WTC11 (cell line): ENCODE measurements around the gene CSK. TPM values are rescaled to one million over a fixed set of nuclear protein-coding genes. Genes with fewer than 3 reads are reported as not detected.
A peak's percentile ranks its signal among the peaks of the same experiment; 100 is the strongest.

ENCODE experiments used
- ATAC-seq: fragments of 200-7000 bp; cut with Tn5 transposase; 2 replicates; pipeline ENCODE4 v1.10.0; 2021; ENCODE audit warnings: mild to moderate bottlenecking, moderate library complexity
- CTCF ChIA-PET: fragments of 300-600 bp; sonication (Branson Sonifier 250); formaldehyde crosslinking; loops from one replicate; lab custom pipeline; 2021; ENCODE audit warnings: antibody characterized with exemption; lab: Charles Lee
- POLR2A ChIA-PET: fragments of 350-600 bp; sonication (Branson Sonifier 250); formaldehyde crosslinking; loops from one replicate; lab custom pipeline; 2021; ENCODE audit warnings: antibody characterized with exemption; lab: Charles Lee
- DNase-seq: peaks from one replicate; pipeline ENCODE4 v3.0.0; 2021; ENCODE audit warnings: low spot score
- H3K27ac Mint-ChIP-seq: 2 replicates; pipeline ENCODE4 v1.8.0; 2021; ENCODE audit warnings: mixed read lengths
- H3K27me3 Mint-ChIP-seq: 2 replicates; pipeline ENCODE4 v1.8.0; 2021; ENCODE audit warnings: low read depth, mild to moderate bottlenecking, moderate library complexity, mixed read lengths
- H3K36me3 Mint-ChIP-seq: 2 replicates; pipeline ENCODE4 v1.8.0; 2021; ENCODE audit warnings: mixed read lengths
- H3K4me1 Mint-ChIP-seq: 2 replicates; pipeline ENCODE4 v1.8.0; 2022; ENCODE audit warnings: mixed read lengths
- H3K4me3 Mint-ChIP-seq: 2 replicates; pipeline ENCODE4 v1.8.0; 2021; ENCODE audit warnings: mild to moderate bottlenecking, moderate library complexity, mixed read lengths
- H3K9me3 Mint-ChIP-seq: 2 replicates; pipeline ENCODE4 v1.8.0; 2021; ENCODE audit warnings: mixed read lengths
- ATF2 ChIP-seq: sonication (generic); formaldehyde crosslinking; IDR thresholded peaks from 2 replicates; pipeline ENCODE4 v1.8.1; 2022; ENCODE audit warnings: low read depth, missing genetic modification reagents, borderline replicate concordance
- CBFB ChIP-seq: sonication (generic); formaldehyde crosslinking; IDR thresholded peaks from 2 replicates; pipeline ENCODE4 v1.8.1; 2022; ENCODE audit warnings: mild to moderate bottlenecking, low read depth, missing genetic modification reagents
- CTCF ChIP-seq: fragments of 200-600 bp; IDR thresholded peaks from 2 replicates; pipeline ENCODE4 v1.8.0; 2022; ENCODE audit warnings: antibody characterized with exemption
- E2F5 ChIP-seq: sonication (generic); formaldehyde crosslinking; IDR thresholded peaks from 2 replicates; pipeline ENCODE4 v1.8.1; 2022; ENCODE audit warnings: mild to moderate bottlenecking, moderate library complexity, missing genetic modification reagents
- ELF4 ChIP-seq: sonication (generic); formaldehyde crosslinking; IDR thresholded peaks from 2 replicates; pipeline ENCODE4 v1.8.1; 2022; ENCODE audit warnings: low read depth, mild to moderate bottlenecking, moderate library complexity, missing genetic modification reagents
- ESRRA ChIP-seq: sonication (generic); formaldehyde crosslinking; IDR thresholded peaks from 2 replicates; pipeline ENCODE4 v1.8.1; 2022; ENCODE audit warnings: mild to moderate bottlenecking, missing genetic modification reagents, borderline replicate concordance
- HMGXB4 ChIP-seq: sonication (generic); formaldehyde crosslinking; IDR thresholded peaks from 2 replicates; pipeline ENCODE4 v1.8.1; 2023; ENCODE audit warnings: mild to moderate bottlenecking, moderate library complexity, missing genetic modification reagents
- MAX ChIP-seq: sonication (generic); formaldehyde crosslinking; IDR thresholded peaks from 2 replicates; pipeline ENCODE4 v1.8.0; 2022; ENCODE audit warnings: mild to moderate bottlenecking, missing genetic modification reagents
- NFE2L1 ChIP-seq: sonication (generic); formaldehyde crosslinking; IDR thresholded peaks from 2 replicates; pipeline ENCODE4 v1.8.1; 2023; ENCODE audit warnings: missing genetic modification reagents
- NFYB ChIP-seq: sonication (generic); formaldehyde crosslinking; conservative IDR thresholded peaks from 2 replicates; pipeline ENCODE4 v1.8.0; 2022; ENCODE audit warnings: low read depth, missing genetic modification reagents
- OVOL2 ChIP-seq: fragments of 250-450 bp; sonication (Bioruptor Pico); IDR thresholded peaks from 2 replicates; pipeline ENCODE4 v1.9.0; 2021; ENCODE audit warnings: mild to moderate bottlenecking, borderline replicate concordance
- USF1 ChIP-seq: sonication (generic); formaldehyde crosslinking; IDR thresholded peaks from 2 replicates; pipeline ENCODE4 v1.8.0; 2022; ENCODE audit warnings: mild to moderate bottlenecking, missing genetic modification reagents
- ZBTB21 ChIP-seq: sonication (generic); formaldehyde crosslinking; IDR thresholded peaks from 2 replicates; pipeline ENCODE4 v1.8.1; 2023; ENCODE audit warnings: mild to moderate bottlenecking, missing genetic modification reagents, borderline replicate concordance
- total RNA-seq: library from RNA; stranded (reverse); gene quantifications from 3 replicates; pipeline ENCODE4 v1.2.3, GENCODE V29; 2021

Gene CSK
- total RNA-seq, 1 experiment from 2014 or later, result 55.1 TPM

GRCh38 chr15:74799255-74799855 is 17.5 kb downstream of the CSK start:
- ChIA-PET POLR2A (no interaction called here), CTCF (interaction anchor here (0.6 to 4.9 kb wide), 20 partner anchors 9 to 168 kb away, joined by 3 to 101 read pairs (median 5); partner anchors contain the start of genes CPLX3 and CSK)
- no peak overlapping the region for H3K4me3 Mint-ChIP-seq
- TF ChIP-seq OVOL2 (CRISPR knock-in tag) (no peak), ESRRA (CRISPR knock-in tag) (no peak), E2F5 (CRISPR knock-in tag) (no peak), ELF4 (no peak), ZBTB21 (CRISPR knock-in tag) (no peak), NFE2L1 (CRISPR knock-in tag) (no peak), HMGXB4 (CRISPR knock-in tag) (no peak), ATF2 (CRISPR knock-in tag) (no peak), USF1 (CRISPR knock-in tag) (no peak), NFYB (no peak)
- no peaks in the 10 kb centered on the region for H3K9me3 Mint-ChIP-seq
- no peaks in the 10 kb centered on the region for H3K27me3 Mint-ChIP-seq
- DNase-seq (no peak), ATAC-seq (no peak)
- peak overlapping the region; percentile 19; the same call in 1 of the 2 replicates for H3K27ac Mint-ChIP-seq
- H3K36me3 Mint-ChIP-seq, result peaks cover 7% of the 10 kb centered on the region; the same call in 1 of the 2 replicates
- 0 out of 2 replicates have a peak, but pooled peaks cover 2% of the 10 kb centered on the region for H3K4me1 Mint-ChIP-seq

- Mint-ChIP-seq H3K9me3 (no peaks in the 10 kb centered on the region), H3K4me3 (no peak overlapping the region), H3K27me3 (no peaks in the 10 kb centered on the region), H3K27ac (peak overlapping the region; percentile 36; the same call in 1 of the 2 replicates), H3K36me3 (peaks cover 7% of the 10 kb centered on the region; the same call in 1 of the 2 replicates), H3K4me1 (0 out of 2 replicates have a peak, but pooled peaks cover 2% of the 10 kb centered on the region)
- DNase-seq (peak; percentile 90), ATAC-seq (peak; percentile 98)
- POLR2A ChIA-PET, result no interaction called here
- CTCF ChIA-PET, result interaction anchor here (0.7 to 4.9 kb wide), 27 partner anchors 8 to 169 kb away, joined by 3 to 101 read pairs (median 4); partner anchors contain the start of genes CPLX3 and CSK
- TF ChIP-seq CTCF (peak; percentile 98), CBFB (CRISPR knock-in tag) (no peak), MAX (CRISPR knock-in tag) (peak; percentile 26; the same call in 1 of the 2 replicates)
These were observed 18.1 kb downstream of the CSK start for GRCh38 chr15:74799856-74800558.
